GM18505 (cell line): ENCODE measurements around the gene UNC5C.

ENCODE experiments used
- ATAC-seq: cut with Tn5 transposase; IDR thresholded peaks from one replicate; pipeline ENCODE4 v1.9.1; 2021; ENCODE audit not compliant: unreplicated experiment
- POLR2A ChIP-seq: IDR thresholded peaks from 4 replicates; pipeline ENCODE4 v1.6.1; 2011; ENCODE audit warnings: borderline replicate concordance; ENCODE audit not compliant: insufficient read depth, insufficient read length; ENCODE audit errors: extremely low read depth

UNC5C gene

DNA sequence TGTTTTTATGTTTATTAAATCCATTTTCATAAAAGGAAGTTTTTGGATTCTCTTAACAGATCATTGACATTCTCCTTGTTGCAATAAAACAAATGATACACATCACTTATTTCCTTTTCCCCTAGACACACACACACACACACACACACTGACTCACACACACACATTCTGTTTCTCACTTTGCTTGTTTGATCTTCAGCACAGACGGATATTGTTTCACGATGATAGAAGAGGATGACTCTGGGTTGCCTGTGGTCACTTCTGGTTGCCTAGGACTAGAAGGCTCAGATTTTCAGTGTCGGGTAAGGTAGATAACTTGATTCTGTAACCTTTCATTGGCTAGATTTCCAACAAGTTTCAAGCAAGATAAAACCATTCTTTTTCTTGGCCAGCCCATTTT lies 434.3 kb downstream of the UNC5C start:
- TF ChIP-seq POLR2A, result no peak
- no peak for ATAC-seq
